Measurements from ENCODE around the gene OBSL1.

The OBSL1 gene

GRCh38 chr2:219545943-219546352 lies 25.4 kb downstream of the OBSL1 start:
- Histone ChIP-seq H3K14ac (ENCODE audit: low read length) (no peak overlapping the region), H2BK120ac (ENCODE audit: low read depth, low read length) (no peak overlapping the region), H4K91ac (ENCODE audit: low read depth, low read length, poor library complexity) (no peak overlapping the region), H3K36me3 (replicated peaks in 1 of 2; ENCODE audit: control insufficient read depth in 2 of 2, insufficient read depth in 2 of 2, low read length in 2 of 2) (peaks cover 5 to 28% of the 10 kb centered on the region in 2 donors), H2AK5ac (ENCODE audit: low read depth, low read length) (no peak overlapping the region), H3K27ac (replicated peaks; ENCODE audit: low read length) (no peak overlapping the region), H3K4me1 (ENCODE audit: control insufficient read depth in 2 of 2, insufficient read depth in 1 of 2, low read depth in 1 of 2, low read length in 2 of 2) (peaks cover 8 to 13% of the 10 kb centered on the region in 2 donors), H2AFZ (ENCODE audit: low read length) (no peak overlapping the region), H3K18ac (ENCODE audit: low read length) (no peak overlapping the region), H2BK12ac (ENCODE audit: low read length) (no peak overlapping the region), H3K23ac (ENCODE audit: low read depth, low read length, poor library complexity) (no peak overlapping the region), H2BK5ac (ENCODE audit: low read length) (no peak overlapping the region), H3K9me3 (replicated peaks in 1 of 2; ENCODE audit: control insufficient read depth in 2 of 2, insufficient read depth in 1 of 2, low read depth in 1 of 2, low read length in 2 of 2) (no peaks in the 10 kb centered on the region), H3K27me3 (ENCODE audit: control insufficient read depth in 3 of 3, insufficient read depth in 3 of 3, low read depth in 1 of 3, low read length in 3 of 3) (peaks cover 0 to 19% (median 0%) of the 10 kb centered on the region in 3 experiments), H4K8ac (ENCODE audit: low read depth, low read length) (no peak overlapping the region), H2BK15ac (ENCODE audit: low read length) (no peak overlapping the region), H3K79me1 (ENCODE audit: low read depth, low read length) (peaks cover 2% of the 10 kb centered on the region), H3K4ac (ENCODE audit: low read length) (no peak overlapping the region), H3K4me3 (ENCODE audit: low read length in 2 of 2) (no peak overlapping the region), H3K4me2 (ENCODE audit: insufficient read depth, low read length, poor library complexity, severe bottlenecking) (no peak overlapping the region), H3K9ac (ENCODE audit: low read depth, low read length, poor library complexity) (no peak overlapping the region)
- DNase-seq (ENCODE audit: low spot score): no peak
- WGBS, 2 donors (ENCODE audit: extremely low coverage in 2 of 2, insufficient read length in 2 of 2, insufficient replicate concordance in 1 of 2): no CpG with 5 or more reads among the region's 4 CpGs

GRCh38 chr2:219545295-219545942 lies 25.9 kb downstream of the OBSL1 start:
- no peak for DNase-seq (ENCODE audit: low spot score)
- Histone ChIP-seq H2BK5ac (ENCODE audit: low read length) (no peak overlapping the region), H4K8ac (ENCODE audit: low read depth, low read length) (no peak overlapping the region), H3K18ac (ENCODE audit: low read length) (no peak overlapping the region), H3K36me3 (replicated peaks in 1 of 2; ENCODE audit: control insufficient read depth in 2 of 2, insufficient read depth in 2 of 2, low read length in 2 of 2) (peaks cover 8 to 34% of the 10 kb centered on the region in 2 donors), H3K27ac (replicated peaks; ENCODE audit: low read length) (no peak overlapping the region), H3K27me3 (ENCODE audit: control insufficient read depth in 3 of 3, insufficient read depth in 3 of 3, low read depth in 1 of 3, low read length in 3 of 3) (peaks cover 0 to 16% (median 0%) of the 10 kb centered on the region in 3 experiments), H3K9me3 (replicated peaks in 1 of 2; ENCODE audit: control insufficient read depth in 2 of 2, insufficient read depth in 1 of 2, low read depth in 1 of 2, low read length in 2 of 2) (no peaks in the 10 kb centered on the region), H3K14ac (ENCODE audit: low read length) (no peak overlapping the region), H2BK15ac (ENCODE audit: low read length) (no peak overlapping the region), H3K4ac (ENCODE audit: low read length) (no peak overlapping the region), H3K4me2 (ENCODE audit: insufficient read depth, low read length, poor library complexity, severe bottlenecking) (no peak overlapping the region), H4K91ac (ENCODE audit: low read depth, low read length, poor library complexity) (no peak overlapping the region), H3K9ac (ENCODE audit: low read depth, low read length, poor library complexity) (no peak overlapping the region), H2AFZ (ENCODE audit: low read length) (no peak overlapping the region), H3K4me1 (ENCODE audit: control insufficient read depth in 2 of 2, insufficient read depth in 1 of 2, low read depth in 1 of 2, low read length in 2 of 2) (peaks cover 8 to 13% of the 10 kb centered on the region in 2 donors), H3K79me1 (ENCODE audit: low read depth, low read length) (peaks cover 4% of the 10 kb centered on the region), H2BK120ac (ENCODE audit: low read depth, low read length) (no peak overlapping the region), H2BK12ac (ENCODE audit: low read length) (no peak overlapping the region), H3K4me3 (ENCODE audit: low read length in 2 of 2) (peak overlapping the region in 1 of 2 donors; percentile 92), H2AK5ac (ENCODE audit: low read depth, low read length) (no peak overlapping the region), H3K23ac (ENCODE audit: low read depth, low read length, poor library complexity) (no peak overlapping the region)
- WGBS, 2 donors (ENCODE audit: extremely low coverage in 2 of 2, insufficient read length in 2 of 2, insufficient replicate concordance in 1 of 2): no CpG with 5 or more reads among the region's 3 CpGs

DNA sequence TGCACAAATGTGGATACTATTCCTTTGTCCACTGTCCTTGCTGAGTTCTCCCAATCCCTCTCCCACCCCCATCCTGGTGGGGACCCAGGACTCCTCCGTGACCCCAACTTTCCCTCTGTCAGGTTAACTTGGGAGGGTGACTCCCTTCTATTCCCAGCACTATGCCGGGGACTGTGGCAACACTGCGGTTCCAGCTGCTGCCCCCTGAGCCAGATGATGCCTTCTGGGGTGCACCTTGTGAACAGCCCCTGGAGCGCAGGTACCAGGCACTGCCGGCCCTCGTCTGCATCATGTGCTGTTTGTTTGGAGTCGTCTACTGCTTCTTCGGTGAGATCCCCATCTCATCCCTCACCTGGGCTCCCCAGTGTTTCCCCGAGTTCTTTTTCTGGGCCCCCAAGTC lies 26.8 kb downstream of the OBSL1 start:
- H4K91ac ChIP-seq (ENCODE audit: low read depth, low read length, poor library complexity): no peak overlapping the region
- H3K4me2 ChIP-seq (ENCODE audit: insufficient read depth, low read length, poor library complexity, severe bottlenecking): peak overlapping the region; percentile 96
- DNase-seq (ENCODE audit: low spot score): no peak
- no peak overlapping the region for H2AK5ac ChIP-seq (ENCODE audit: low read depth, low read length)
- H3K4me3 ChIP-seq (ENCODE audit: low read length in 2 of 2): peak overlapping the region; percentile 78 to 92
- no peak overlapping the region for H4K8ac ChIP-seq (ENCODE audit: low read depth, low read length)
- no peaks in the 10 kb centered on the region for H3K9me3 ChIP-seq (replicated peaks in 1 of 2; ENCODE audit: control insufficient read depth in 2 of 2, insufficient read depth in 1 of 2, low read depth in 1 of 2, low read length in 2 of 2)
- H3K27me3 ChIP-seq (ENCODE audit: control insufficient read depth in 3 of 3, insufficient read depth in 3 of 3, low read depth in 1 of 3, low read length in 3 of 3): peaks cover 0 to 16% (median 0%) of the 10 kb centered on the region in 3 experiments
- no peak overlapping the region for H2BK12ac ChIP-seq (ENCODE audit: low read length)
- peaks cover 9 to 42% of the 10 kb centered on the region in 2 donors for H3K36me3 ChIP-seq (replicated peaks in 1 of 2; ENCODE audit: control insufficient read depth in 2 of 2, insufficient read depth in 2 of 2, low read length in 2 of 2)
- H2BK15ac ChIP-seq (ENCODE audit: low read length): no peak overlapping the region
- H2AFZ ChIP-seq (ENCODE audit: low read length): peak overlapping the region; percentile 95
- no peak overlapping the region for H2BK120ac ChIP-seq (ENCODE audit: low read depth, low read length)
- no peak overlapping the region for H3K9ac ChIP-seq (ENCODE audit: low read depth, low read length, poor library complexity)
- H3K27ac ChIP-seq (replicated peaks; ENCODE audit: low read length): no peak overlapping the region
- no peak overlapping the region for H3K4ac ChIP-seq (ENCODE audit: low read length)
- peaks cover 4% of the 10 kb centered on the region for H3K79me1 ChIP-seq (ENCODE audit: low read depth, low read length)
- H3K23ac ChIP-seq (ENCODE audit: low read depth, low read length, poor library complexity): peak overlapping the region; percentile 73
- H3K4me1 ChIP-seq (ENCODE audit: control insufficient read depth in 2 of 2, insufficient read depth in 1 of 2, low read depth in 1 of 2, low read length in 2 of 2): peaks cover 8 to 13% of the 10 kb centered on the region in 2 donors
- H3K14ac ChIP-seq (ENCODE audit: low read length): no peak overlapping the region
- H2BK5ac ChIP-seq (ENCODE audit: low read length): peak overlapping the region; percentile 39
- no peak overlapping the region for H3K18ac ChIP-seq (ENCODE audit: low read length)
- WGBS, 2 donors (ENCODE audit: extremely low coverage in 2 of 2, insufficient read length in 2 of 2, insufficient replicate concordance in 1 of 2): no CpG with 5 or more reads among the region's 9 CpGs

DNA sequence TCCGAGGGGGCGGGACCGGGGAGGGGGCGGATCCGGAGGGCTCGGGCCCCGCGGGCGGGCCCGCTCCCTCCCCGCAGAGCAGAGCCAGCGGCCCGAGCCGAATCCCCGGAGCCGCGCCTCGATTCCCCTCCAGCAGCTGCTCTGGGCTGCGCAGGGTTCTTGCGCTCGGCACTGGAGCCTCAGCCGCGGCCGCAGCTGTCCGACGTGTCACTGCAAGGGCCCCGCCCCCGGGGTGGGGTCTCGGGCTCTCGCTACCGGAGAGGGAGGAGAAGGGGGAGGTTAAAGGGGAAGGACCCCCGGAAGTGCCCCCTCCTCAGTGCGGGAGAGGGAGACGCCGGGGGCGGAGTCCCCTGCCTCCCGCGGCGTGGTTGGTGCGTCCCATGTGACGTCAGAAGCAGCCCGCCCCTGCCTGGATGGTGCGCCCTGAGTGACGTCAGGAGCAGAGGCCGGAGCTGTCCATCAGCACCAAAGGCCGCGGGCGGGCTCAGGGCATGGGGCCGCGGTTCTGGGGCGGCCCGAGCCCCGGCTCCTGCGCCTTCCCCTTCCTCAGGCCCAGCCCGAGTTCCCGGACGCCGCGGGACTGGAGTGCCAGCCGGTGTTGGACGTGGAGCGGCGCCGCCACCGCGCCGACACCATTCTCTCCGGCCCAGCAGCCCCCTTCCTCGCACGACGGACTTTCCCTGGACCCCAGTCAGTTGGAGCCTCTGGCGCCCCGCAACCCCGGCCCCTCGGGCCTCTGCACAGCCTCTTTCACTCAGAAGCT lies 27.6 kb downstream of the OBSL1 start, which contains the start of the genes CHPF and TMEM198:
CHPF (minus strand) TSS at position 214 of the 763 bp plus-strand sequence. CDS start 271 bp downstream, outside the sequence.
TMEM198 (plus strand) TSS at position 433 of the 763 bp plus-strand sequence. CDS start 700 bp downstream, outside the sequence.
- peak within 1 kb of the TSS; percentile 95 for H2AFZ ChIP-seq (ENCODE audit: low read length)
- H3K18ac ChIP-seq (ENCODE audit: low read length): peak within 1 kb of the TSS; percentile 59
- H4K8ac ChIP-seq (ENCODE audit: low read depth, low read length): no peak within 1 kb of the TSS
- H2BK5ac ChIP-seq (ENCODE audit: low read length): peak within 1 kb of the TSS; percentile 53
- no peaks in the 10 kb centered on the region for H3K9me3 ChIP-seq (replicated peaks in 1 of 2; ENCODE audit: control insufficient read depth in 2 of 2, insufficient read depth in 1 of 2, low read depth in 1 of 2, low read length in 2 of 2)
- H3K14ac ChIP-seq (ENCODE audit: low read length): no peak within 1 kb of the TSS
- H4K91ac ChIP-seq (ENCODE audit: low read depth, low read length, poor library complexity): no peak within 1 kb of the TSS
- peak within 1 kb of the TSS; percentile 92 to 96 for H3K4me3 ChIP-seq (ENCODE audit: low read length in 2 of 2)
- no peak within 1 kb of the TSS for H3K27ac ChIP-seq (replicated peaks; ENCODE audit: low read length)
- peaks cover 13 to 44% of the 10 kb centered on the region in 2 donors for H3K36me3 ChIP-seq (replicated peaks in 1 of 2; ENCODE audit: control insufficient read depth in 2 of 2, insufficient read depth in 2 of 2, low read length in 2 of 2)
- H3K9ac ChIP-seq (ENCODE audit: low read depth, low read length, poor library complexity): peak within 1 kb of the TSS; percentile 88
- H2BK12ac ChIP-seq (ENCODE audit: low read length): no peak within 1 kb of the TSS
- H3K4me1 ChIP-seq (ENCODE audit: control insufficient read depth in 2 of 2, insufficient read depth in 1 of 2, low read depth in 1 of 2, low read length in 2 of 2): peaks cover 12 to 13% of the 10 kb centered on the region in 2 donors
- DNase-seq (ENCODE audit: low spot score): peak; percentile 98
- H3K4ac ChIP-seq (ENCODE audit: low read length): no peak within 1 kb of the TSS
- H2BK120ac ChIP-seq (ENCODE audit: low read depth, low read length): no peak within 1 kb of the TSS
- peaks cover 4% of the 10 kb centered on the region for H3K79me1 ChIP-seq (ENCODE audit: low read depth, low read length)
- H3K23ac ChIP-seq (ENCODE audit: low read depth, low read length, poor library complexity): peak within 1 kb of the TSS; percentile 91
- peaks cover 0 to 16% (median 0%) of the 10 kb centered on the region in 3 experiments for H3K27me3 ChIP-seq (ENCODE audit: control insufficient read depth in 3 of 3, insufficient read depth in 3 of 3, low read depth in 1 of 3, low read length in 3 of 3)
- peak within 1 kb of the TSS; percentile 9 for H2BK15ac ChIP-seq (ENCODE audit: low read length)
- H2AK5ac ChIP-seq (ENCODE audit: low read depth, low read length): no peak within 1 kb of the TSS
- WGBS, 2 donors (ENCODE audit: extremely low coverage in 2 of 2, insufficient read length in 2 of 2, insufficient replicate concordance in 1 of 2): no CpG with 5 or more reads among the region's 75 CpGs
- H3K4me2 ChIP-seq (ENCODE audit: insufficient read depth, low read length, poor library complexity, severe bottlenecking): peak within 1 kb of the TSS; percentile 96
